A673 (cell line): Measurements from ENCODE around the gene SWSAP1.

Source experiments
- EZH2 ChIP-seq: fragments of 200-600 bp; sonication (generic); IDR thresholded peaks from 2 replicates; pipeline ENCODE4 v1.6.1; 2017; ENCODE audit warnings: borderline replicate concordance, low read depth, mild to moderate bottlenecking, mixed read lengths, antibody characterized with exemption, low read length; ENCODE audit not compliant: poor library complexity, severe bottlenecking
- TF ChIP-seq, protein P1 (sequence below): fragments of 300-800, 200-600 bp; sonication (generic); conservative IDR thresholded peaks from 2 replicates; pipeline ENCODE4 v1.5.1; 2017; ENCODE audit warnings: low read depth, mild to moderate bottlenecking, antibody characterized with exemption, low read length, moderate library complexity, mixed read lengths

DNA sequence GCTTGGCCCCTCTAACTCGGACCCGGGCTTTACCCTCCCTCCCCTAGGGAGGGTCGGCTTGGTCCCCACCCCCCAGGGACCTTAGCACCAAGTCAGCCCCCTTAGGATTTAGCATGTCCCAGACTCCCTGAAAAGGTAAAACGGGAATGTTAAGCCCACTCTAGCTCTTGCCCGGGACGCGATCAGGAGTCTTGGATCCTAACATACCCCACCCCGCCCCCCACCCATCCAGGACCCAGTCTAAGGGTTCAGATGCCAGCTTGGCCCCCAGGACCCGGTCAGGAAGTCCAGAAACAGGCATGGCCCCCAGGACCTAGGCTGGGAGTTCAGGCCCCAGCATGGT, 9.2 kb downstream of the SWSAP1 start:
- TF ChIP-seq, protein P1, sequence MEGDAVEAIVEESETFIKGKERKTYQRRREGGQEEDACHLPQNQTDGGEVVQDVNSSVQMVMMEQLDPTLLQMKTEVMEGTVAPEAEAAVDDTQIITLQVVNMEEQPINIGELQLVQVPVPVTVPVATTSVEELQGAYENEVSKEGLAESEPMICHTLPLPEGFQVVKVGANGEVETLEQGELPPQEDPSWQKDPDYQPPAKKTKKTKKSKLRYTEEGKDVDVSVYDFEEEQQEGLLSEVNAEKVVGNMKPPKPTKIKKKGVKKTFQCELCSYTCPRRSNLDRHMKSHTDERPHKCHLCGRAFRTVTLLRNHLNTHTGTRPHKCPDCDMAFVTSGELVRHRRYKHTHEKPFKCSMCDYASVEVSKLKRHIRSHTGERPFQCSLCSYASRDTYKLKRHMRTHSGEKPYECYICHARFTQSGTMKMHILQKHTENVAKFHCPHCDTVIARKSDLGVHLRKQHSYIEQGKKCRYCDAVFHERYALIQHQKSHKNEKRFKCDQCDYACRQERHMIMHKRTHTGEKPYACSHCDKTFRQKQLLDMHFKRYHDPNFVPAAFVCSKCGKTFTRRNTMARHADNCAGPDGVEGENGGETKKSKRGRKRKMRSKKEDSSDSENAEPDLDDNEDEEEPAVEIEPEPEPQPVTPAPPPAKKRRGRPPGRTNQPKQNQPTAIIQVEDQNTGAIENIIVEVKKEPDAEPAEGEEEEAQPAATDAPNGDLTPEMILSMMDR: no peak
- no peak for TF ChIP-seq EZH2
